PC-9 (cell line): Measurements from ENCODE around the gene PIK3IP1. TPM values are rescaled to one million over a fixed set of nuclear protein-coding genes. Genes with fewer than 3 reads are reported as not detected.
"Not testable (repeated sequence)": the region's sequence is repeated elsewhere in the genome, so short reads cannot be mapped to it uniquely, and the experiment has no call there.

Source experiments
- BruUV-seq: library from RNA; stranded (reverse); fragments of 400-500 nt; replicated peaks from 2 replicates; lab custom pipeline; 2021; lab: Mats Ljungman, UMichigan
- CTCF ChIA-PET: fragments of 300-600 bp; sonication (Branson Sonifier 250); formaldehyde crosslinking; loops from one replicate; lab custom pipeline; 2022; ENCODE audit warnings: antibody characterized with exemption; lab: Charles Lee
- POLR2A ChIA-PET: fragments of 300-600 bp; sonication (Branson Sonifier 250); formaldehyde crosslinking; loops from one replicate; lab custom pipeline; 2022; ENCODE audit warnings: antibody characterized with exemption; ENCODE audit not compliant: unreplicated experiment; lab: Charles Lee
- DNase-seq, 2 experiments: peaks; one replicate each; pipeline versions ENCODE4 v3.0.0 to v3.0.0-alpha.2; 2015 to 2022; ENCODE audit warnings: mixed read lengths in 1 of 2
- H2AFZ ChIP-seq: fragments of 200-600 bp; sonication (generic); 2 replicates; pipeline ENCODE4 v1.8.1; 2017; ENCODE audit warnings: antibody characterized with exemption
- H3F3A ChIP-seq: fragments of 200-600 bp; sonication (generic); 2 replicates; pipeline ENCODE4 v1.8.1; 2017; ENCODE audit warnings: antibody characterized with exemption, mild to moderate bottlenecking, low read depth; ENCODE audit not compliant: insufficient read depth
- H3K27ac ChIP-seq: fragments of 200-600 bp; sonication (generic); 2 replicates; pipeline ENCODE4 v1.6.1; 2016; ENCODE audit warnings: mixed run types
- H3K27me3 ChIP-seq: fragments of 200-600 bp; sonication (generic); 2 replicates; pipeline ENCODE4 v1.6.1; 2016; ENCODE audit warnings: low read depth, mixed run types; ENCODE audit not compliant: insufficient read depth
- H3K36me3 ChIP-seq: fragments of 200-600 bp; sonication (generic); 2 replicates; pipeline ENCODE4 v1.6.1; 2016; ENCODE audit warnings: low read depth, mixed run types
- H3K4me1 ChIP-seq: fragments of 200-600 bp; sonication (generic); replicated peaks from 2 replicates; pipeline ENCODE4 v1.6.1; 2016; ENCODE audit warnings: mixed run types; ENCODE audit not compliant: insufficient read depth
- H3K4me2 ChIP-seq: fragments of 200-600 bp; sonication (generic); 2 replicates; pipeline ENCODE4 v1.6.1; 2017; ENCODE audit warnings: mixed run types
- H3K4me3 ChIP-seq: fragments of 200-600 bp; sonication (generic); 2 replicates; pipeline ENCODE4 v1.6.1; 2016; ENCODE audit warnings: mixed run types
- H3K79me2 ChIP-seq: fragments of 200-600 bp; sonication (generic); 2 replicates; pipeline ENCODE4 v1.6.1; 2017; ENCODE audit warnings: low read depth, mixed run types
- H3K9me2 ChIP-seq: fragments of 200-600 bp; sonication (generic); 2 replicates; pipeline ENCODE4 v1.8.1; 2017; ENCODE audit warnings: mild to moderate bottlenecking; ENCODE audit not compliant: insufficient read depth
- H3K9me3 ChIP-seq: fragments of 200-600 bp; sonication (generic); 2 replicates; pipeline ENCODE4 v1.8.1; 2016; ENCODE audit warnings: low read depth; ENCODE audit not compliant: insufficient read depth
- H4K20me1 ChIP-seq: fragments of 200-600 bp; sonication (generic); 2 replicates; pipeline ENCODE4 v1.8.1; 2017; ENCODE audit not compliant: insufficient read depth
- EZH2 ChIP-seq: fragments of 200-600 bp; sonication (generic); IDR thresholded peaks from 2 replicates; pipeline ENCODE4 v1.8.0; 2017; ENCODE audit warnings: antibody characterized with exemption, low read depth
- intact Hi-C: fragments of 100-400 bp; cut with micrococcal nuclease; formaldehyde crosslinking; loops from one replicate; pipeline ENCODE4 v1.10.0; 2022; ENCODE audit not compliant: unreplicated experiment
- total RNA-seq: library from RNA; stranded (reverse); gene quantifications from 2 replicates; pipeline ENCODE4 v1.2.3, GENCODE V29; 2021
- TF ChIP-seq, protein P1 (sequence below): fragments of 200-600 bp; sonication (generic); conservative IDR thresholded peaks from 2 replicates; pipeline ENCODE4 v1.6.1; 2017; ENCODE audit warnings: mixed run types, antibody characterized with exemption, mild to moderate bottlenecking, moderate library complexity

The PIK3IP1 gene
- total RNA-seq, 1 experiment from 2014 or later = 15.7 TPM

DNA sequence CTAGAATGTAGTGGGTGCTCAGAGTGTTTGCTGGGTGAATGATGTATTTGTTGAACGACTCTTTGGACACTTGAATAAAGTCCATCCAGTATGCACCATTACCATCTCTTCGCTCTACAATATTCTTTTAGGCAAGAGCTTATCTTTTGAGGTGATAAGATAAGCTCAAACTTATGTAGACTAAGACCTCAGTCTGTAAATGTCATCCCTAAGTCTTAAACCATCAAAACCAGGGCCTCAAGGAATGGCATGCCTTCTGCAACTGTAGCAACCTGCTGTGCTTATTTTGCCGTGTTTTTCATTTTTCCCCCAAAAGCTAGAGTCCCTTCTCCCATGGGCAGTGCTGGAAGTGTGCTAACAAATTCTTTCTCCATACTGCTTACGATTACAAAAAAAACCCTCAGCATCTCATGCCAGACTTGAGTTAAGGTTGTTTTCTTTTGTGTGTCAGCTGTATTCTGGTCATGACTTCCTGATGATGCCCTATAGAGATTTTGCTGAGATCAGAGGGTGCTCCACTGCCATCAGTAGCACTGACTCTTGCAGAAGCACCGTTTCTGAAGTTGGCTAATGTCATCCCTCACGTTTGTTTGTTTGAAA, 52.4 kb downstream of the PIK3IP1 start:
- BruUV-seq = no TSS peak
- Histone ChIP-seq H3K4me2 (no peak overlapping the region), H3K9me2 (no peaks in the 10 kb centered on the region), H3K27ac (no peak overlapping the region), H3F3A (peaks cover 45% of the 10 kb centered on the region), H3K36me3 (no peaks in the 10 kb centered on the region), H3K9me3 (no peaks in the 10 kb centered on the region), H3K4me3 (no peak overlapping the region), H2AFZ (no peak overlapping the region), H4K20me1 (no peaks in the 10 kb centered on the region), H3K79me2 (no peaks in the 10 kb centered on the region), H3K4me1 (peaks cover 44% of the 10 kb centered on the region), H3K27me3 (no peaks in the 10 kb centered on the region)
- ChIA-PET POLR2A (no interaction called here), CTCF (interaction anchor here (0.6 kb wide), 1 partner anchor 132 kb away, joined by 3 read pairs; no protein-coding TSS in a partner anchor)
- no peak for DNase-seq
- no peak for TF ChIP-seq EZH2
- TF ChIP-seq, protein P1, sequence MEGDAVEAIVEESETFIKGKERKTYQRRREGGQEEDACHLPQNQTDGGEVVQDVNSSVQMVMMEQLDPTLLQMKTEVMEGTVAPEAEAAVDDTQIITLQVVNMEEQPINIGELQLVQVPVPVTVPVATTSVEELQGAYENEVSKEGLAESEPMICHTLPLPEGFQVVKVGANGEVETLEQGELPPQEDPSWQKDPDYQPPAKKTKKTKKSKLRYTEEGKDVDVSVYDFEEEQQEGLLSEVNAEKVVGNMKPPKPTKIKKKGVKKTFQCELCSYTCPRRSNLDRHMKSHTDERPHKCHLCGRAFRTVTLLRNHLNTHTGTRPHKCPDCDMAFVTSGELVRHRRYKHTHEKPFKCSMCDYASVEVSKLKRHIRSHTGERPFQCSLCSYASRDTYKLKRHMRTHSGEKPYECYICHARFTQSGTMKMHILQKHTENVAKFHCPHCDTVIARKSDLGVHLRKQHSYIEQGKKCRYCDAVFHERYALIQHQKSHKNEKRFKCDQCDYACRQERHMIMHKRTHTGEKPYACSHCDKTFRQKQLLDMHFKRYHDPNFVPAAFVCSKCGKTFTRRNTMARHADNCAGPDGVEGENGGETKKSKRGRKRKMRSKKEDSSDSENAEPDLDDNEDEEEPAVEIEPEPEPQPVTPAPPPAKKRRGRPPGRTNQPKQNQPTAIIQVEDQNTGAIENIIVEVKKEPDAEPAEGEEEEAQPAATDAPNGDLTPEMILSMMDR = no peak
- intact Hi-C loops = no loop called here

DNA sequence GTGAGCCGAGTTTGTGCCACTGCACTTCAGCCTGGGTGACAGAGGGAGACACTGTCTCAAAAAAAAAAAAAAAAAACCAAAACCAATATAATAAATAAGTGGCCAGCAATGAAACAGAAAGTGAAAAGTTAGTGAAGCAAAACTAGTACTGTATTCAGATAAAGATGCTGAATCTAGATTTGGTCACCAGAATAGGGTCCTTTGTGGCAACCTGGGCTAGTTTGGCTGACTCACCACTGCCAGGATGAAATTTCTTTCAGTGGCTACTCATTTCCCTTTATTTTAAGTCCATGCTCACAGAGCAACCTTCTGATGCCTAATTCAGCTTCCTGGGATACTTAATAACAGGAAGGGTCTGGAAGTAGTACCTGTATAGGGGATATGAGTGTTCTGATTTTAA, 54.2 kb downstream of the PIK3IP1 start:
- H4K20me1 ChIP-seq = no peaks in the 10 kb centered on the region
- no peak overlapping the region for H3K4me2 ChIP-seq
- no peaks in the 10 kb centered on the region for H3K79me2 ChIP-seq
- peaks cover 32% of the 10 kb centered on the region for H3K4me1 ChIP-seq
- no peaks in the 10 kb centered on the region for H3K9me2 ChIP-seq
- ChIA-PET POLR2A (no interaction called here), CTCF (no interaction called here)
- H3F3A ChIP-seq = peaks cover 34% of the 10 kb centered on the region
- no peak for TF ChIP-seq EZH2
- H3K36me3 ChIP-seq = no peaks in the 10 kb centered on the region
- H3K4me3 ChIP-seq = no peak overlapping the region
- no peak overlapping the region for H2AFZ ChIP-seq
- no TSS peak for BruUV-seq
- H3K9me3 ChIP-seq = no peaks in the 10 kb centered on the region
- intact Hi-C loops = no loop called here
- no peak for DNase-seq
- no peak overlapping the region for H3K27ac ChIP-seq
- H3K27me3 ChIP-seq = no peaks in the 10 kb centered on the region

DNA sequence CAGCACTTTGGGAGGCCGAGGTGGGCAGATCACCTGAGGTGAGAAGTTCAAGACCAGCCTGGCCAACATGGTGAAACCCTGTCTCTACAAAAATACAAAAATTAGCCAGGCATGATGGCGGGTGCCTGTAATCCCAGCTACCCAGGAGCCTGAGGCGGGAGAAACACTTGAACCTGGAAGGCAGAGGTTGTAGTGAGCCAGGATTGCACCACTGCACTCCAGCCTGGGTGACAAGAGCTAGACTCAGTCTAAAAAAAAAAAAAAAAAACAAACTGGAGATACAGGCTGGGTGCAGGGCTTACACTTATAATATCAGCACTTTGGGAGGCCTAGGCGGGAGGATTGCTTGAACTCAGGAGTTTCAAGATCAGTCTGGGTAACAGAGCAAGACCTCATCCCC, 56.2 kb downstream of the PIK3IP1 start:
- POLR2A ChIA-PET, DNase-seq, H3K9me2 ChIP-seq, H4K20me1 ChIP-seq, H3K36me3 ChIP-seq, H2AFZ ChIP-seq, H3K79me2 ChIP-seq, H3K4me3 ChIP-seq, BruUV-seq, H3K4me2 ChIP-seq, CTCF ChIA-PET, H3K27ac ChIP-seq, intact Hi-C loops, H3K9me3 ChIP-seq, H3K27me3 ChIP-seq: not testable (repeated sequence)
- Histone ChIP-seq H3F3A (peaks cover 16% of the 10 kb centered on the region), H3K4me1 (peaks cover 17% of the 10 kb centered on the region)

DNA sequence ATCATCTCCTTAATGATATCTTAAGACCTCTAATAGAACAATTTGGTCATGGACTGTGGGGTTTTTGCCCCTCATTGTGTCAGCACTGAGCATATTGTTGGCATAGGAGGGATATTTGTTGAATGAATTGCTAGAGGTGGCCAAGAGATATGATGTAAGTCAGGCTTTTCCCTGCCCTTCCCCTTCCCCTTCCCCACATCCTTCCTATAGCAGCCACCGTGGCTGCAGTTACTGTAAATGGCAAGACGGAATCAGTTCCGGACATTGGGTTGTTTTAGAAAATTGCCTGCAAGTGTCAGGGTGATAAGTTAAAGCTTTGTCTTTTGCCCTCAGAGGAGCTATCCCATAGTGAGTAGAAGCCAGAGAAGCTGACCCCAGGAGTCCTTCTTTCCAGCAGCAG, 57.2 kb downstream of the PIK3IP1 start:
- no peak overlapping the region for H3K27ac ChIP-seq
- no peaks in the 10 kb centered on the region for H3K9me2 ChIP-seq
- ChIA-PET CTCF (interaction anchor here (0.6 kb wide), 1 partner anchor 73 kb away, joined by 4 read pairs; no protein-coding TSS in a partner anchor), POLR2A (no interaction called here)
- H3K4me1 ChIP-seq = peaks cover 17% of the 10 kb centered on the region
- BruUV-seq = no TSS peak
- intact Hi-C loops = no loop called here
- DNase-seq = no peak
- H3K9me3 ChIP-seq = no peaks in the 10 kb centered on the region
- H4K20me1 ChIP-seq = no peaks in the 10 kb centered on the region
- peaks cover 20% of the 10 kb centered on the region for H3F3A ChIP-seq
- H3K79me2 ChIP-seq = no peaks in the 10 kb centered on the region
- H3K4me3 ChIP-seq = no peak overlapping the region
- no peaks in the 10 kb centered on the region for H3K27me3 ChIP-seq
- H2AFZ ChIP-seq = no peak overlapping the region
- H3K36me3 ChIP-seq = no peaks in the 10 kb centered on the region
- no peak overlapping the region for H3K4me2 ChIP-seq
- TF ChIP-seq EZH2 = no peak
- TF ChIP-seq, protein P1 = no peak
